ENCODE results near the gene CACNA2D1.

DNA sequence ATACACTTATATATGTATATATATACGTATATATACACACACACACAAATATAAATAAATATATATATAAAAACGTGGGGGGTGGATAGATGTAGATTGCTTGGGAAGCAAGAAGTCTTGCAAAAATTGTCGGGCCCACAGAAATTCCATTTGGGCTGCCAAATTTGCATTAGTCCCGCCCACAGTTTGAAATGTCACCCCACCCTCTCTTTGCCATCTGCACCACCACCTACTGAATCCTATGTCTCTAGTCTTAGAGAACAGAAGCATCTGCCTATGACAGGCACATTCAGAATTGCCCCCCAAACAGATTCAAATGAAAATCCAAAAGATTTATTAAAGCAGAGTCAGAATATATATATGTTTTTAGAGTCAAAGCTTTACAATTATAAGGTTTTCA lies 25.6 kb upstream of the CACNA2D1 start:
- no peak for TF ChIP-seq CTCF (IDR thresholded peaks at IDR 0.05)
- TF ChIP-seq EP300 (IDR thresholded peaks at IDR 0.05), result no peak
- no peak for TF ChIP-seq POLR2A (IDR thresholded peaks at IDR 0.05)
- TF ChIP-seq POLR2AphosphoS5 (IDR thresholded peaks at IDR 0.05), result no peak
